NCI-H1694 treated with DMSO at 0.1 percent for 48 hours (cell line): ENCODE measurements around the gene ATP2B2.
A peak's percentile ranks its signal among the peaks of the same experiment; 100 is the strongest.
"Not testable (repeated sequence)": the region's sequence is repeated elsewhere in the genome, so short reads cannot be mapped to it uniquely, and the experiment has no call there.

Source experiments
- DNase-seq: peaks from one replicate; lab custom pipeline; 2025; lab: John Stamatoyannopoulos, UW

Gene ATP2B2

GRCh38 chr3:10505050-10505790 is at the start of gene ATP2B2:
Gene ATP2B2, minus strand, starts transcription at chr3:10505586. Its CDS starts 56,043 bp downstream, at chr3:10449543.
- DNase-seq = peak; percentile 46

GRCh38 chr3:10554746-10555145 is 49.4 kb upstream of the ATP2B2 start:
- no peak for DNase-seq

GRCh38 chr3:10554236-10554611 is 48.8 kb upstream of the ATP2B2 start:
- DNase-seq = no peak

GRCh38 chr3:10553591-10554235 is 48.3 kb upstream of the ATP2B2 start:
- no peak for DNase-seq

- no peak for DNase-seq
These were observed 47.2 kb upstream of the ATP2B2 start for GRCh38 chr3:10552631-10552943.

- DNase-seq = no peak
These were observed 46.6 kb upstream of the ATP2B2 start for GRCh38 chr3:10551821-10552630.

- DNase-seq = no peak
These were observed 45.8 kb upstream of the ATP2B2 start for GRCh38 chr3:10551139-10551538.

DNA sequence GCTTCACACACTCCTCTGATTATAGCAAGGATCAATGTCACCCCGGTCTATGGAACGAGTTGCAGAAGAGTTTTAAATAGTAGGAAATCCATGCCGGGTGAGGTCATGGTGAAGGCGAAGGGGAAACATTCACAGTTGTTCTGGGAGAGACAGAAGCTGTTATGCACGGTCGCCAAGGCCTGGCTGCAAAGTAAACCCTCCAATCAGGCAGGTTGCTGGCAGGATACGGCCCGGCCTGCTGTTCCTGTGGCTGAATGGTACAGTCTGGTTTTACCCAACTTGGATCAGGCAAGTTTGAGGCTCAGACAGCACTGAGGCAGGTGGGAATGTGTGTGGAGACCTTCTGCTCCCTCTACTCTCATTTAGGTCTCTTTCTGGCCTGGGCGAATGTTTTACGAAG is 45.3 kb upstream of the ATP2B2 start:
- DNase-seq = peak; percentile 21

- DNase-seq = no peak
These were observed 44.3 kb upstream of the ATP2B2 start for GRCh38 chr3:10549617-10550230.

DNA sequence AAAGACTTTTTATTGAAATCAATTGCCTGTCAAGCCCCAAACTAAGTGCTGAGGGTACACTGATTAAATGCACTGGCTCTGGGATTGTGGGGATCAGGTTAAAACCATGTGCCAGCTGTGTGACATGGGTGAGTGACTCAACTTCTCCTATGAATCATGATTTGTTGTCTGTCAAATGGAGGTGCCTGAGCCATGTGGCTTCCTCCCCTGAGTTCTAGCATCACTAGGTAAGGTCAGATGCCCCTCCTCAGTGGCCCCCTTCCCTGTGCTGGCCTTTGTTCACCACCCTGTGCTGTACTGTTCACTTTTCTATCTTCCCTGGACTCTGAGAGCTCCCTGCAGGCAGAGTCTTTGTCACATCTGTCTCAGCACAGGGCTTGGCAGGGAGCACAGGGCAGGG is 43.6 kb upstream of the ATP2B2 start:
- DNase-seq = no peak

DNA sequence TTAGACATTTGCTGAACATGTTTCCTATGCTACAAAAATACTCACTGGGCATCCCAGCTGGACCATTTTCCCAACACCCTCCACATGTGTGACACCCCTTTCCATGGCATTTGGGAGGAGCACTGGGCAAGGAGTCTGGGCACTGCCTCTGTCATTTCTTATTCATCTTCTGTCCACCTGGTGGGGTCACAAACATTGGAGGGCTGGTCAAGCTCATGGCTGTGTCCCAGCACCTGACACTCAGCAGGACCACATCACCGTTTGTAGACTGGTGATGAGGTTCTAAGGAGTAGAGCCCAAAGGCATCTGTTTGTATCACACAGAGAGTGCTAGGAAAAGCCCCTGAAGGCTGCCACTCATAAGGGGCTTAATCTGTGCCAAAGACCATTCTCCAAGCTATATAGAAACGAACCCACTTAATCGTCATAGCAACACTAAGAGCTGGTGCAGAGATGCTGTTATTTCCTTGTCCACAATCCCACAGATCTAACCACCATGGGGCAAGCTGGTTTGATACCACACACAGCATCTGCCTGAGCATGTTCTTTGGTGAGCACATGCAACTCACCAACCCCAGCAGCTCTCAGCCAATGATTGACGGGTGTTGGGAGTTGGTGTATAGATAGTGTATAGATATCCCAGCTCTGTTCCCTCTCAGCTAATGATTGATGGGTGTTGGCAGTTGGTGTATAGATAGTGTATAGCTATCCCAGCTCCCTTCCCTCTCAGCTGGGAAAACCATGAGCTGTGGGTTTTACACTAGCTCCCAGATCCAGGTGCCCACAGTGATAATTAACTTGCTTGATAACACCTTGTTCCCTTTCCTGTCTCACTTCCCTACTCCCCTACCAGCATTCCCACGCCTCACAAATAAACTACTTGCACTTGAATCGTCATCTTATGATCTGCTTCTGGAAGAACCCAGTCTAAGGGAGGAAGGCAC is 42.7 kb upstream of the ATP2B2 start:
- DNase-seq = no peak

DNA sequence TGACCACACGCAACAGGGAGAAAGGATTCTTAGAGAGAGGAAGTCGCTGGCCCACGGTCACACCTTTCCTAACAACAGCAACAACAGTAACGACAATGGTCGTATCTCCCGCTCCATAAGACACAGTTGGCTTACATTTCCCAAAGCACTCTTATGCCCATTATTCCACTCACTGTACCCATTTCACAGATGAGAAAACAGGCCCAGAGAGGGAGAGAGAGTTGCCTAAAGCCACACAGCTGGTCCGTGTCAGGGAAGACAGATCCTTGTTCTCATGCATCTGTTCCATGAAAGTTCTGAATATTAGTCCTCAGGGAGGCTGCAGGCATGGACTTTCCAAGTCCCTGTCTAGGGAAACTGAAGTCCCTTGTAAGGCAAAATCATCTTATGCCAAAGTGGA is 42.0 kb upstream of the ATP2B2 start:
- no peak for DNase-seq

GRCh38 chr3:10546820-10547263 is 41.5 kb upstream of the ATP2B2 start:
- DNase-seq = peak; percentile 54

GRCh38 chr3:10546181-10546624 is 40.8 kb upstream of the ATP2B2 start:
- DNase-seq = no peak

DNA sequence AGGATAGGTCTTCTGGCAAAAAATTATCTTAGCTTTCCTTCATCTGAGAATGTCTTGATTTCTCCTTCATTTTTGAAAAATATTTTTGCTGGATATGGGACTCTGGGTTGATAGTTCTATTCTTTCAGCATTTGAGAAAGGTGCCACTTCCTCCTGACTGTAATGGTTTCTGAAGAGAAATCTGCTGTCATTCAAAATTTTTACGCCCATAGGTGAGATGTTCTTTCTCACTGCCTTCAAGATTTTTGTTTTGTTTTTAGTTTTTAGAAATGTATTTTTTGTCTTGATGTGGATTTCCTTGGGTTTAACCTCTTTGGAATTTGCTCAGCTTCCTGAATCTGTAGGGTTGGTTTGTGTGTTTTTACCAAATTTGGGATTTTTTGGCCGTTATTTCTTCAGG is 37.1 kb upstream of the ATP2B2 start:
- DNase-seq = no peak

DNA sequence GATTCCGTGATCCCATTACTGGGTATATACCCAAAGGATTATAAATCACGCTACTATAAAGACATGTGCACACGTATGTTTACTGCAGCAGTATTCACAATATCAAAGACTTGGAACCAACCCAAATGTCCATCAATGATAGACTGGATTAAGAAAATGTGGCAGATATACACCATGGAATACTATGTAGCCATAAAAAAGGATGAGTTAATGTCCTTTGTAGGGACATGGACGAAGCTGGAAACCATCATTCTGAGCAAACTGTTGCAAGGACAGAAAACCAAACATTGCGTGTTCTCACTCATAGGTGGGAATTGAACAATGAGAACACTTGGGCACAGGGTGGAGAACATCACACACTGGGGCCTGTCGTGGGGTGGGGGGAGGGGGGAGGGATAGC is 35.0 kb upstream of the ATP2B2 start:
- not testable (repeated sequence) for DNase-seq

DNA sequence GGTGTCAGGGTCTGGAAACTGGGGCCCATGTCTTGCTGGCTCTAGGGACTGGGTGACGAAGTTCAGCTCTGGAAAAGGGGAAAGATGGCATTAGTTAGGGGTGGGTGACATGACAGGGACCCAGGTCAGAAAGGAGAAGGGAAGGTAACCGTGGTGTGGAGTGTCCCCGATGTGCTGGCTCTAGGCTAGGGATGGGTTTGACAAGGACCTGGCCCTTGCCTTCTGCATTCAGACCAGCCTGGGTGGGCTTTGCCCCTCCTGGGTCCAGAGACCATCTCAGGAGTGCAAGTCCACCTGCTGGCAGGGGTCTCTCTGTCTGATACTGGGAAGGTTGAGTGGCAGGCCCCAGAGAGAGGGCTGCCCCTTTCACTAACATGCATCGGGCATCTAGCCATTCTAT is 28.7 kb upstream of the ATP2B2 start:
- DNase-seq = no peak

DNA sequence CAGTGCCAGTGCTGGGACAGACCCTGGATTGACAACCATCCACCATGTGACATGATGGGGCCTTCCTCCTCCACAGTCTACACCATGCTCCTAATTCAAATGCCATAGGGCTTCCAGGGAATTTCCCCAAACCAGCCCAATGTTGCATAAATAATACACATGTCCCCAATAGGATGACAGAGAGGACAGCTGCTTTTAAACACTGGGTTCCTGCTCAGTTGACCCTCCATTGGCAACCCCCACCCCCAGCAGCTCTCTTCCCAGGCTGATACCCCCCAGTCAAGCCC is 28.3 kb upstream of the ATP2B2 start:
- no peak for DNase-seq

DNA sequence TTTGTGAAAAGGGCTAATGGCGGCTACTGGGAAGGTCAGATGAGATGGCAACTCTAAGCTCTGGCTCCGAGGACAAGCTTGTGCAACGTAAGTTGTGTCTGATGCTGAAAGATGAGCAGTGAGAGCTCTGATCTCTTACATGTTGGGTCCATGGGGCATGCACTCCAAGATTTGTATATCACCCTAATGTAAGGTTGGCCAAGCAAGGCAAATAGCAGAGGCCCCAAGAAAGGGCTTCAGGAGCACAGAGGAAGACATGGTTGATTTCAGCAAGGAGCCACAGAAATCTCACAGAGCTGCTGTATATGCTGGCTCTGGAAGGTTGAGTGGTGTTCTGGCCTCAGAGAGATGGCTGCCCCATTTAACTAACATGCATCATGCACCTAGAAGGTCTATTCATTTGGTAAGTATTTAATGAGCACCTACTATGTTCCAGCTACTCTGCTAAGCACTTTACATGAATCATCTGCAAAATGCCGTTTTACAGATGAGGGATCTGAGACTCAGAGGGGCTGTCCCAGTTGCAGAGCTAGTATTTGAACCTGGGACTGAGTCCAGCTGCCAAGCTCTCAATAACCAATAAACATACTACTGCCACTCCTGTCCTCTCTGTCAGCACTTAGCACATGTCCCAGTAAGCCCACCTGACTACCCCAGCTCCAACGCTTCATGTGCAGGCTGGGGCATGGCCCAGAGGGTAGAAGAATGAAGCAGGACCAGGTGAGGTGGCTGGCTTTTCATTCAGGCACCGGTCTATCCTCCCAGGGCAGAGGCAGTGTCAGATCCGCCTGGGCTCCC is 27.8 kb upstream of the ATP2B2 start:
- DNase-seq = no peak

- no peak for DNase-seq
These were observed 25.6 kb upstream of the ATP2B2 start for GRCh38 chr3:10531031-10531430.

DNA sequence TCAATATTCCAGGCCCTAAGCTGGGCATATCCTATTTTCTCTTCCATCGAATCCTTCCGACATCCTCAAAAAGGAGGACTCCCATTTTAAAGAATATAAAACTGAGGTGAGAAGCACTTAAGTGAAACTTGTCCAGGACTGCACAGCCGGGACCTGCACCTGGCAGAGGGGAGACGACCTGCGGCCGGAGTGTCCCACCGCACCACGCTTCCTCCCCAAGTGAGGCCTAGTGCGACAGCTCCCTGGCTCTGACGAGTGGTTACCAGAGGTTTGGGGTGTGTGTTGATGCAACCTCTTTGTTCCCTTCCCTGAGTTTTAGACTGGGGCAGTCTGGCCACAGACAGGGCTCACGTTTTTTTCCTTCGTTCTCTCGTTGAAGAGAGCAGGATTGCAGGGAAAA is 24.9 kb upstream of the ATP2B2 start:
- DNase-seq = no peak
